Liver (tissue), 9 donors: ENCODE measurements around the gene PPP1R3G. TPM values are rescaled to one million over a fixed set of nuclear protein-coding genes. Genes with fewer than 3 reads are reported as not detected.

ENCODE experiments used
- DNase-seq: peaks from one replicate; pipeline ENCODE4 v3.0.0-alpha.2; 2017; ENCODE audit warnings: low spot score
- H3K27ac ChIP-seq, 2 donors: one replicate each; pipeline ENCODE4 v1.7.0; 2013; ENCODE audit warnings: inconsistent platforms in 2 of 2, low read length in 2 of 2, control low read depth in 1 of 2, low read depth in 1 of 2, mild to moderate bottlenecking in 1 of 2
- H3K27me3 ChIP-seq, 4 donors: one replicate each; pipeline versions ENCODE4 v1.6.1 to v1.7.0; 2013; ENCODE audit warnings: low read length in 3 of 4, inconsistent platforms in 1 of 4, mild to moderate bottlenecking in 1 of 4, moderate library complexity in 1 of 4; ENCODE audit not compliant: control insufficient read depth in 4 of 4, insufficient read depth in 4 of 4
- H3K36me3 ChIP-seq, 4 donors: one replicate each; pipeline versions ENCODE4 v1.6.1 to v1.7.0; 2013; ENCODE audit warnings: low read length in 3 of 4, mild to moderate bottlenecking in 3 of 4, low read depth in 1 of 4, moderate library complexity in 1 of 4; ENCODE audit not compliant: control insufficient read depth in 4 of 4, insufficient read depth in 3 of 4
- H3K4me1 ChIP-seq, 4 donors: one replicate each; pipeline versions ENCODE4 v1.6.1 to v1.7.0; 2013; ENCODE audit warnings: low read length in 3 of 4, mild to moderate bottlenecking in 3 of 4, moderate library complexity in 1 of 4; ENCODE audit not compliant: control insufficient read depth in 4 of 4, insufficient read depth in 4 of 4
- H3K4me3 ChIP-seq, 3 donors: one replicate each; pipeline versions ENCODE4 v1.6.1 to v1.7.0; 2013; ENCODE audit warnings: low read length in 3 of 3, control low read depth in 1 of 3, low read depth in 1 of 3, mild to moderate bottlenecking in 1 of 3
- H3K9ac ChIP-seq, 2 donors: one replicate each; pipeline ENCODE4 v1.7.0; 2013; ENCODE audit warnings: low read length in 2 of 2, mild to moderate bottlenecking in 2 of 2, moderate library complexity in 2 of 2, control low read depth in 1 of 2, low read depth in 1 of 2
- H3K9me3 ChIP-seq, 4 donors: one replicate each; pipeline versions ENCODE4 v1.6.1 to v1.7.0; 2013; ENCODE audit warnings: low read length in 3 of 4; ENCODE audit not compliant: control insufficient read depth in 4 of 4
- ATF3 ChIP-seq: IDR thresholded peaks from 2 replicates; pipeline ENCODE4 v1.6.1; 2016; ENCODE audit warnings: antibody characterized with exemption
- CTCF ChIP-seq: fragments of 150-350 bp; IDR thresholded peaks from 2 replicates; pipeline ENCODE4 v1.5.1; 2017; ENCODE audit warnings: improper control_type of control experiment, low read depth, low read length; ENCODE audit not compliant: missing input control
- EGR1 ChIP-seq, 2 donors: IDR thresholded peaks; 2 replicates each; pipeline ENCODE4 v1.6.1; 2016 to 2018; ENCODE audit warnings: antibody characterized with exemption in 2 of 2, low read depth in 2 of 2
- FOXA1 ChIP-seq: IDR thresholded peaks from 2 replicates; pipeline ENCODE4 v1.6.1; 2016; ENCODE audit warnings: antibody characterized with exemption
- FOXA2 ChIP-seq: IDR thresholded peaks from 2 replicates; pipeline ENCODE4 v1.6.1; 2016; ENCODE audit warnings: antibody characterized with exemption
- GABPA ChIP-seq, 2 donors: IDR thresholded peaks in 1 of 2; conservative IDR thresholded peaks in 1 of 2; 2 replicates each; pipeline ENCODE4 v1.6.1; 2016; ENCODE audit warnings: antibody characterized with exemption in 2 of 2, mild to moderate bottlenecking in 1 of 2, moderate library complexity in 1 of 2
- HNF4A ChIP-seq, 2 donors: conservative IDR thresholded peaks; 2 replicates each; pipeline ENCODE4 v1.6.1; 2016; ENCODE audit warnings: antibody characterized with exemption in 2 of 2, mild to moderate bottlenecking in 2 of 2
- HNF4G ChIP-seq: IDR thresholded peaks from 2 replicates; pipeline ENCODE4 v1.6.1; 2016; ENCODE audit warnings: antibody characterized with exemption
- JUND ChIP-seq, 2 donors: IDR thresholded peaks; 2 replicates each; pipeline ENCODE4 v1.6.1; 2016; ENCODE audit warnings: antibody characterized with exemption in 2 of 2
- MAX ChIP-seq: IDR thresholded peaks from 2 replicates; pipeline ENCODE4 v1.6.1; 2016; ENCODE audit warnings: antibody characterized with exemption
- NR2F2 ChIP-seq: IDR thresholded peaks from 2 replicates; pipeline ENCODE4 v1.6.1; 2016; ENCODE audit warnings: antibody characterized with exemption
- RAD21 ChIP-seq, 2 donors: IDR thresholded peaks; 2 replicates each; pipeline ENCODE4 v1.6.1; 2016; ENCODE audit warnings: antibody characterized with exemption in 2 of 2, mild to moderate bottlenecking in 2 of 2
- REST ChIP-seq: IDR thresholded peaks from 2 replicates; pipeline ENCODE4 v1.6.1; 2016; ENCODE audit warnings: antibody characterized with exemption, mild to moderate bottlenecking
- RXRA ChIP-seq, 2 donors: IDR thresholded peaks; 2 replicates each; pipeline ENCODE4 v1.6.1; 2017 to 2018; ENCODE audit warnings: antibody characterized with exemption in 2 of 2, mild to moderate bottlenecking in 1 of 2
- SP1 ChIP-seq: IDR thresholded peaks from 2 replicates; pipeline ENCODE4 v1.6.1; 2018; ENCODE audit warnings: antibody characterized with exemption, mild to moderate bottlenecking
- TAF1 ChIP-seq: conservative IDR thresholded peaks from 2 replicates; pipeline ENCODE4 v1.6.1; 2016; ENCODE audit warnings: antibody characterized with exemption, mild to moderate bottlenecking
- YY1 ChIP-seq: IDR thresholded peaks from 2 replicates; pipeline ENCODE4 v1.6.1; 2016; ENCODE audit warnings: antibody characterized with exemption, mild to moderate bottlenecking
- ZBTB33 ChIP-seq: IDR thresholded peaks from 2 replicates; pipeline ENCODE4 v1.6.1; 2016; ENCODE audit warnings: antibody characterized with exemption
- WGBS: extraction: QIAGEN DNeasy Blood & Tissue Kit; methylation state at CpG from one replicate; pipeline ENCODE4 v1.1.7; 2013; 5-methylcytosine and 5-hydroxymethylcytosine counted together
- polyA plus RNA-seq, 2 donors: library from polyadenylated mRNA; stranded (reverse) in 1 of 2; unstranded in 1 of 2; fragments of 200-250 nt in 1 of 2; fragments of >200 nt in 1 of 2; fragmentation: Nextera tagmentation in 1 of 2; extraction: Ambion mirVana in 1 of 2; gene quantifications; one replicate each; pipeline versions ENCODE4 v1.2.1 to v1.2.3, GENCODE V29; 2013 to 2015
- total RNA-seq, 2 donors: library from RNA; depleted of rRNA; stranded (reverse); fragments of >200 nt; gene quantifications; one replicate each; pipeline ENCODE4 v1.2.3, GENCODE V29; 2014
- donor health status: healthy.
- donor health status: healthy.
- donor health status: healthy.
- donor health status: healthy.
- donor health status: healthy.

PPP1R3G gene
- total and polyA plus RNA-seq, 4 donors, result 0.25 to 3.0 (median 0.47) TPM

- TF ChIP-seq FOXA1, result no peak
- no peak for TF ChIP-seq HNF4A (conservative IDR thresholded peaks at IDR 0.05)
- no peak for TF ChIP-seq ZBTB33
Measured at GRCh38 chr6:5044866-5045265, 40.3 kb upstream of the PPP1R3G start (continued).

- no peaks in the 10 kb centered on the region for H3K27me3 ChIP-seq
- no peak for TF ChIP-seq CTCF
- TF ChIP-seq YY1, result no peak
- no peak overlapping the region for H3K4me3 ChIP-seq
- H3K9ac ChIP-seq, result no peak overlapping the region
- no peak overlapping the region for H3K27ac ChIP-seq
- DNase-seq, result no peak
- WGBS, result 86% methylated on average over 8 of the region's 8 CpGs
- H3K9me3 ChIP-seq, result peaks cover 0 to 5% (median 3%) of the 10 kb centered on the region in 4 donors
- no peaks in the 10 kb centered on the region for H3K4me1 ChIP-seq
- H3K36me3 ChIP-seq, result no peaks in the 10 kb centered on the region
Measured at GRCh38 chr6:5045416-5045815, 39.7 kb upstream of the PPP1R3G start.

- WGBS, result 95% methylated on average over 9 of the region's 9 CpGs
- Histone ChIP-seq H3K4me1 (no peaks in the 10 kb centered on the region), H3K4me3 (no peak overlapping the region), H3K27ac (no peak overlapping the region), H3K27me3 (no peaks in the 10 kb centered on the region), H3K9ac (no peak overlapping the region), H3K36me3 (no peaks in the 10 kb centered on the region), H3K9me3 (peaks cover 2 to 5% (median 3%) of the 10 kb centered on the region in 4 donors)
- peak; percentile 23 for DNase-seq
- TF ChIP-seq RXRA (IDR thresholded peaks at IDR 0.05), result no peak
- no peak for TF ChIP-seq EGR1 (IDR thresholded peaks at IDR 0.05; ENCODE audit: low read depth in 2 of 2)
- no peak for TF ChIP-seq RAD21 (IDR thresholded peaks at IDR 0.05)
- no peak for TF ChIP-seq GABPA (IDR thresholded peaks at IDR 0.05 in 1 of 2, conservative IDR thresholded peaks at IDR 0.05 in 1 of 2)
- TF ChIP-seq ZBTB33, result no peak
- TF ChIP-seq REST, result no peak
- TF ChIP-seq JUND (IDR thresholded peaks at IDR 0.05), result no peak
- no peak for TF ChIP-seq MAX
- TF ChIP-seq HNF4A (conservative IDR thresholded peaks at IDR 0.05), result no peak
- no peak for TF ChIP-seq CTCF
- TF ChIP-seq HNF4G, result no peak
- TF ChIP-seq ATF3, result no peak
- no peak for TF ChIP-seq SP1
- no peak for TF ChIP-seq TAF1
- TF ChIP-seq YY1, result no peak
- no peak for TF ChIP-seq NR2F2
- no peak for TF ChIP-seq FOXA1
- no peak for TF ChIP-seq FOXA2
Measured at GRCh38 chr6:5046430-5046829, 38.7 kb upstream of the PPP1R3G start.
